Amniotic epithelial cell (primary cell): Measurements from ENCODE around the gene PPP1R14C.

ENCODE experiments used
- DNase-seq: peaks from one replicate; pipeline ENCODE4 v3.0.0-alpha.2; 2010; ENCODE audit warnings: low read depth

PPP1R14C gene

GRCh38 chr6:150296890-150297289 is 154.0 kb downstream of the PPP1R14C start:
- DNase-seq: no peak

GRCh38 chr6:150297327-150298029 is 154.6 kb downstream of the PPP1R14C start:
- peak; percentile 11 for DNase-seq

GRCh38 chr6:150298030-150298380 is 155.2 kb downstream of the PPP1R14C start:
- DNase-seq: no peak

GRCh38 chr6:150298676-150299075 is 155.8 kb downstream of the PPP1R14C start:
- DNase-seq: no peak
